ENCODE results near the gene SPATA13.
A peak's percentile ranks its signal among the peaks of the same experiment; 100 is the strongest.

SPATA13 gene

GRCh38 chr13:24141333-24141910, 19.1 kb upstream of the SPATA13 start:
- no peak for DNase-seq (ENCODE audit: low spot score)

GRCh38 chr13:24142453-24142852, 18.1 kb upstream of the SPATA13 start:
- DNase-seq (ENCODE audit: low spot score): no peak

- DNase-seq (ENCODE audit: low spot score): no peak
These were observed 17.6 kb upstream of the SPATA13 start for GRCh38 chr13:24142886-24143285.

DNA sequence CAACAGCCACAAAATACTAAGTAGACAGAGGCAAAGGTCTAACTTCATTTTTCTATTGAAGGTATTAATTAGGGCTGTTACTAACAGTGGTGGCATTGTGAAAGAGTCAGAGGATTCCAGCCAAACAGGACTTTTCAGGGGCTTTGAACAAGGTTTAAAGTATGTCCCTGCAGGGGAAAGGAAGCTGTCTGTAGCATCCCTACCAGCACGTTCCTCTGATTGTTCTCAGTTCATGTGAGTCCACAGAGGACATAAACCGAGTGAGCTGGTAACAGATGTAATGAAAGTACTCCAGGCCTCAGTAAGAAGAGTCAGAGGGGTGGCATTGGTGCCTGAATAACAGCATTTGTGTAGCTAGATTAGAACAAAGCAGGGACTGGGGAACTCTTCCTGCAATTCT, 15.3 kb upstream of the SPATA13 start:
- no peak for DNase-seq (ENCODE audit: low spot score)

GRCh38 chr13:24145674-24146073, 14.8 kb upstream of the SPATA13 start:
- no peak for DNase-seq (ENCODE audit: low spot score)

DNA sequence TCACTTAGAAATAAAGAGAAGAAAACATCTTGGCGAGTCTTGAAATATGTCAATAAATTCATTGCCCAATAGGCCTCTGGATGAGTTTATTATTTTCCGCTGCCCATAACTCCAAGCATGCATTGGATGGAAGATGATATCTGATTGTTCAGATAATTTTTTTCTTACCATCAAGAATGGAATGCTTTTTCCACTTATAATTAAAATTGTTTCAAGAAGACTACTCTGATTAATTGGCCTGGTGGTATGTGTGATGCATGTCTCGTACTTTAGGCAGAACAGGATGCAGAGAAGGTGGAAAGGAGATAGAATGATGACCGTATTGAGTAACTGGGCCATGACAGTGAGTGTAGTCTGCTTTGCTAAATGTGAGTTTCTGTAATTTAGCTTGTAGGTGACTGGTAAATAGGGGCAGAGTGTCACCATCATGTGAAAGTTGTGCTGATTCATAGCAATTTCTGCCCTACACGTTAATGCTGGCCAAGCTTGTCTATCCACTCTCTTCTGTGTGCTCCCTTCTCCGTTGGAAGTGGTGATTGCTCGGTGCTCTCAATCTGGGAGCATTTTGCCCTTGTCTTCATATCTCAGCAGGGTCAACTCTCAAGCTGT, 13.5 kb upstream of the SPATA13 start:
- no peak for DNase-seq (ENCODE audit: low spot score)

- no peak for DNase-seq (ENCODE audit: low spot score)
These were observed 13.0 kb upstream of the SPATA13 start for GRCh38 chr13:24147570-24147963.

GRCh38 chr13:24148414-24149235, 11.9 kb upstream of the SPATA13 start:
- DNase-seq (ENCODE audit: low spot score): no peak

DNA sequence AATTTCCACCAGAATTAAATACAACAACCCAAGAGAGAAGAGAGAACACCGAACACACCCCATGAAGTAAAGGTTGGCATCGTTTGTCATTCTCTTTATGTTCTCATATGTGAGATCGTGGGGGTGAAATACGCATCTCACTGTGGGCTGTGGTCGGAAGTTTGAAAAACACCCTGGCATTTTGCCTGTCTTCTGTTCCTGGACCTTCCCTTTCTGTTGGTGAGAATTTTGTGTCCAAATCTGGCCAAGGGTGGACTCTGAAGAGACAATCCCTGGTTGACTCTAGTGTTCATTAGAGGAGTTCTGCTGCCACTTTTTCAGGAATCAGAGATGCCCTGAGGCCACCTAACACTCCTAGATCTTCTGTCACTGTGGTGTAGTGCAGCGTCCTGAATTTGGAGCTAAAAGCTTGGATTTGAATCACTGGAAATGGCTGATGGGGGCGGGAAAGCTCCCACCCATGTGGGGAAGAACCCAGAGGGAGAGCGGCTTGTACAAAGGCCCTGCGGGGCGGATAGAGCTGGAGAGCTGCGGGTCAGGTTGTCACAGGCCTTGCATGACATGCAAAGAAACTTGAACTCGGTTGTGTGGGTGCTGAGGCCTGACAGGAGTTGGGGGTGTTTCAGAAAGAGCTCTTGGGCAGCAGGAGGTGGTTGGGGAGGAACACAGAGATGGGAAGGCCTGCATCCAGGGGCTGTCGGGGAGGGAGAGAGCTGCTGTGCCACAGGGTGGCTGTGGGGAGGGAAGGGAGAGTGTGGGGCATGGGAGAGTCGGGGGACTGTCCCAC, 11.1 kb upstream of the SPATA13 start:
- DNase-seq (ENCODE audit: low spot score): no peak

DNA sequence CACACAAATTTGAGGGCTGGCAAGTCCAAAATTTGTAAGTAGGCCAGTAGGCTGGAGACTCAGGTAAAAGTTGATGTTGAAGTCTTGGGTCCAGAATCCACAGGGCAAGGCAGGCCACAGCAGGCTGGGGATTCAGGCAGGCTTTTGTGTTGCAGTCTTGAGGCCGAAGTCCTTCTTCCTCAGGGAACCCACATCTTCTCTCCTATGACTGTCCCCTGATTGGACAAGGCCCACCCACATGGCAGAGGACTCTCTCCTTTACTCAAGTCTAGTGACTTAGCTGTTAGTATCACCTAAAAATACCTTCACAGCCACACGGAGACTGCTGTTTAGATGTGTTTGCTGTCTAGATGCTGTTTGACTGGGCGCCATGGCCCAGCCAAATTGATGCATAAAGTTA, 9.9 kb upstream of the SPATA13 start:
- DNase-seq (ENCODE audit: low spot score): no peak

GRCh38 chr13:24151864-24152263, 8.7 kb upstream of the SPATA13 start:
- no peak for DNase-seq (ENCODE audit: low spot score)

DNA sequence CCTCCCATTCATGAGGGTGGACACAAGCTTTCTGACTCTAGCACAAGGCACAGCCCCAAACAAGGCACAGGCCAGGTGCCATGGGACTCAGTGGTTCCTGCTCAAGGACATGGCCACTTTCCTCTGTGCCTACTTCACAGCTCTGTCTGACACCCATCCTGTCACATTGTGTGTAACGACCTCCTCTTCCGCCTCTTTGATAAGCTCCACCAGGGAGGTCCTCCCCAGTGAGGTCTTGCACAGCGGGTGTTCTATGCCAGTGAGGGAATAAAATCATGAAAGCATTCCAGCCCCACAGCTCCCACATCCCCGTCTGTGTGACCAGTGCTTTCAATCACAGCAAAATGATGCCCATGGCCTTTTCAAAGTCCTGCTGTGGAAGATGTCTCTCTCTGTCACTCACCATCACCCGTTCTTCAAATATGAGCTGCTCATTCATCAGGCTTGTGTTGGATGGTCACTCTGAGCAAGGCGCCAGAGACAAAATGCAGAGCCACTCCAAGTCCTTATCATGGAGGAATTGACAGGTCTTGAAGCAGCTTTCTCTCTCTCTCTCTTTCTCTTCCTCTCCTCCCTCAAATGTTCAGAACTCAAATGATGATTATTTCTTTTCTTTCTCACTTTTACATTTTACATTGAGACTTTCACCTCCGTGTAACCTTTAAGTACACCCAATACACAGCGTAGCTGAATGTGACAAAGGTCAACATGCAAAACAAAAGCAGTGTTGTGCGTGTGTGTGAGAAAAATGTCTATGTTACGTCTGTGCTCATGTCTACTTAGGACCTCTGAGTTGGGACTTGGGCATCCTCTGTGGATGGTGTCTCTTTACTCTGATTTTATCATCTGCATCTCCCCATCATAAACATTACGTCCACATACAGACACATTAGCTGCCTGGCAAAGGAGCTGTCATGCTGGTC, 8.0 kb upstream of the SPATA13 start:
- DNase-seq (ENCODE audit: low spot score): no peak

GRCh38 chr13:24153347-24153746, 7.2 kb upstream of the SPATA13 start:
- DNase-seq (ENCODE audit: low spot score): no peak

- no peak for DNase-seq (ENCODE audit: low spot score)
These were observed 6.4 kb upstream of the SPATA13 start for GRCh38 chr13:24153979-24154701.

DNA sequence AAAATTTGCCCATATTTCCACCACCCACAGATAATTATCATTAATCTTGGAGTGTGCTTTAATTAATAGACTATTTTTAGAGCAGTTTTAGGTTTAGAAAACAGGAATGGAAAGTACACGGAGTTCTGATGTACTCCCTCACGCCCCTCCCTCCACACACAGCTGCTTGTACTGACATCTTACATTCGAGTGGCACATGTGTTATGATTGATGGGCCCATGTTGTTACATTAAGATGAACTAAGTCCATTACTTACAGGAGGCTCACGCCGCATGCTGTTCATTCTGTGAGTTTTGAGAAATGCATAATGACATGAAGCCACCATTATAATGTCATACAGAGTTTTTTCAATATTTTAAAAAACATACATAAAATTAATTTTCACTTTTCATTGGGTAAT, 1.2 kb upstream of the SPATA13 start:
- DNase-seq (ENCODE audit: low spot score): no peak

- DNase-seq (ENCODE audit: low spot score): peak; percentile 49
These were observed 673 bp downstream of the SPATA13 start for GRCh38 chr13:24161010-24161775.

GRCh38 chr13:24161980-24162525, 1.5 kb downstream of the SPATA13 start:
- DNase-seq (ENCODE audit: low spot score): no peak

DNA sequence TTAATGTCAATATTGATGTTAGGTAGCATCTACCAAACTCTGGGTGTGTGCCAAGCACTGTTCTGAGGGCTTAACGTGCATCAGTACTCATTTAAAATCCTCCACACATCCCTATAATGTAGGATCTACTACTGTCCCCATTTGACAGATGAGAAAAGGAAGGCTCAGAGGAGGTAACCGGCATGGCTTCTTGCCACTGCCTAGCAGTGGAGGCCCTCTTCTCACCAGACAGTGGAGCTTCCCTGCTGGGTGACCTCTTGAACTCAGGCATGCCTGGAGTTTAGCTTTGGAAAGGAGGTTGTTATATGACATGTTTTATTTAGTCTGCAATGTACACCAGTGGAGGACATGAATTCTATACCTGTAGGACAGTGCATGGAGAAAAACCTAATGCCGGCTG, 2.1 kb downstream of the SPATA13 start:
- no peak for DNase-seq (ENCODE audit: low spot score)

GRCh38 chr13:24165746-24166145, 5.2 kb downstream of the SPATA13 start:
- no peak for DNase-seq (ENCODE audit: low spot score)

- DNase-seq (ENCODE audit: low spot score): no peak
These were observed 6.0 kb downstream of the SPATA13 start for GRCh38 chr13:24166561-24166960.
